ENCODE results near the gene SMIM29. TPM values are rescaled to one million over a fixed set of nuclear protein-coding genes. Genes with fewer than 3 reads are reported as not detected.
A peak's percentile ranks its signal among the peaks of the same experiment; 100 is the strongest.

Gene SMIM29
- total RNA-seq, 3 donors from 2014 or later (not counting 1 experiment from before 2014, with no cell fraction given): 30.8 to 48.0 (median 39.7) TPM

DNA sequence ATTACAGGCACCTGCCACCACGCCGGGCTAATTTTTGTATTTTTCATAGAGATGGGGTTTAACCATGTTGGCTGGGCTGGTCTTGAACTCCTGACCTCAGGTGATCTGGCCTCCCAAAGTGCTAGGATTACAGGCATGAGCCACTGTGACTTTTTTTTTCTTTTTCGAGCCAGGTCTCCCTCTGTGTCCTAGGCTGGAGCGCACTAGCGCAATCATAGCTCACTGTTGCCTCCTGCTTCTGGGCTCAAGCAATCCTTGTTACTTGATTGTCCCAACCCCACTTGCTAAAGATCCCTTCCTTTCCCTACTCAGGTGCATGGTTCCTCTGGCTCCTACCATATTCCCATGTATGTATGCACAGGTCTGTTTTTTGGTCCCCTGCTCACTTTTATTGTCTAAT lies 27.4 kb upstream of the SMIM29 start:
- H3K27me3 Mint-ChIP-seq (ENCODE audit: low read depth in 2 of 2): no peaks in the 10 kb centered on the region
- Histone ChIP-seq H3K27me3 (ENCODE audit: control insufficient read depth, insufficient read depth, low read length) (no peaks in the 10 kb centered on the region), H3K4me3 (ENCODE audit: low read length) (no peak overlapping the region), H3K27ac (ENCODE audit: low read length) (no peak overlapping the region), H3K9me3 (ENCODE audit: control insufficient read depth, insufficient read depth, low read length) (no peaks in the 10 kb centered on the region), H3K36me3 (ENCODE audit: control insufficient read depth, insufficient read depth, low read length) (no peaks in the 10 kb centered on the region), H3K4me1 (ENCODE audit: control insufficient read depth, insufficient read depth, low read length) (peaks cover 11% of the 10 kb centered on the region)
- H3K4me1 Mint-ChIP-seq: peaks cover 0 to 11% of the 10 kb centered on the region in 2 donors
- DNase-seq (no peak), ATAC-seq (no peak)
- H3K27ac Mint-ChIP-seq: no peak overlapping the region
- H3K9me3 Mint-ChIP-seq: no peaks in the 10 kb centered on the region
- intact Hi-C loops (cut with micrococcal nuclease): no loop called here
- TF ChIP-seq, protein P1, sequence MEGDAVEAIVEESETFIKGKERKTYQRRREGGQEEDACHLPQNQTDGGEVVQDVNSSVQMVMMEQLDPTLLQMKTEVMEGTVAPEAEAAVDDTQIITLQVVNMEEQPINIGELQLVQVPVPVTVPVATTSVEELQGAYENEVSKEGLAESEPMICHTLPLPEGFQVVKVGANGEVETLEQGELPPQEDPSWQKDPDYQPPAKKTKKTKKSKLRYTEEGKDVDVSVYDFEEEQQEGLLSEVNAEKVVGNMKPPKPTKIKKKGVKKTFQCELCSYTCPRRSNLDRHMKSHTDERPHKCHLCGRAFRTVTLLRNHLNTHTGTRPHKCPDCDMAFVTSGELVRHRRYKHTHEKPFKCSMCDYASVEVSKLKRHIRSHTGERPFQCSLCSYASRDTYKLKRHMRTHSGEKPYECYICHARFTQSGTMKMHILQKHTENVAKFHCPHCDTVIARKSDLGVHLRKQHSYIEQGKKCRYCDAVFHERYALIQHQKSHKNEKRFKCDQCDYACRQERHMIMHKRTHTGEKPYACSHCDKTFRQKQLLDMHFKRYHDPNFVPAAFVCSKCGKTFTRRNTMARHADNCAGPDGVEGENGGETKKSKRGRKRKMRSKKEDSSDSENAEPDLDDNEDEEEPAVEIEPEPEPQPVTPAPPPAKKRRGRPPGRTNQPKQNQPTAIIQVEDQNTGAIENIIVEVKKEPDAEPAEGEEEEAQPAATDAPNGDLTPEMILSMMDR (IDR thresholded peaks at IDR 0.05): no peak
- 100% methylated on average over 5 of the region's 5 CpGs for WGBS (ENCODE audit: insufficient coverage)
- H3K4me3 Mint-ChIP-seq: no peak overlapping the region
- no peaks in the 10 kb centered on the region for H3K36me3 Mint-ChIP-seq

DNA sequence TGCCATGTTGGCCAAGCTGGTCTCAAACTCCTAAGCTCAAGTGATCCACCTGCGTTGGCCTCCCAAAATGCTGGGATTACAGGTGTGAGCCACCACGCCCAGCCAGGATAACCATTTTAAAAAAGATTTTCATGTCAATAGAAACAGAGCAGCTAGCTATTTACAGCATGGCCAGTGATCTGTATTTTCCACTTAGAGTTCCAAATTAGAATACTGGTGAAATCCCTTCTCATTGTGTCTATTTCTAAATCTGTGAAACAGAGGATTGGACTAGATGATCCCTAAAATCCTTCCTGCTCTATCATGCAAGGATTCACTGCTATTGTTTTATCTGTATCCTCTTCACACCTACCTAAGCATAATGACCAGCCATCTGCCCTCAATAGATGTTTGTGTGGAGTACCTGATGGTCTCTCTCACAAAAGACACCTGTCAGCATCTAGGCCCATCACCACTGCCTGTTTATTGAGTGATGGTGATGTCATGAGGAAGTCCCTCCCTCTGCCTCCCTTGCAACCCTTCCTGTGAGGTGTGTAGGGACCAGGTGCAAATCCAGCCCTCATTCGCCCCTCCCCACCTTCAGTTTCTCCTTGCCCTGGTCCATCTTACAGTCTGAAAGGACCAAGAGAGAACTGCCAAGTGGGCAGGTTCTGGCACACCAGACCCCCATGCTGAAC lies 26.5 kb upstream of the SMIM29 start:
- no peak for ATAC-seq
- Mint-ChIP-seq H3K4me1 (peaks cover 0 to 11% of the 10 kb centered on the region in 2 donors), H3K36me3 (no peaks in the 10 kb centered on the region), H3K4me3 (no peak overlapping the region), H3K27me3 (ENCODE audit: low read depth in 2 of 2) (no peaks in the 10 kb centered on the region), H3K27ac (no peak overlapping the region), H3K9me3 (no peaks in the 10 kb centered on the region)
- intact Hi-C loops (cut with micrococcal nuclease): no loop called here
- Histone ChIP-seq H3K27me3 (ENCODE audit: control insufficient read depth, insufficient read depth, low read length) (no peaks in the 10 kb centered on the region), H3K4me3 (ENCODE audit: low read length) (no peak overlapping the region), H3K4me1 (ENCODE audit: control insufficient read depth, insufficient read depth, low read length) (peaks cover 11% of the 10 kb centered on the region), H3K36me3 (ENCODE audit: control insufficient read depth, insufficient read depth, low read length) (no peaks in the 10 kb centered on the region), H3K27ac (ENCODE audit: low read length) (no peak overlapping the region), H3K9me3 (ENCODE audit: control insufficient read depth, insufficient read depth, low read length) (no peaks in the 10 kb centered on the region)
- peak in 1 of 2 donors; percentile 9 for DNase-seq
- 87% methylated on average over 3 of the region's 3 CpGs for WGBS (ENCODE audit: insufficient coverage)
- TF ChIP-seq, protein P1 (IDR thresholded peaks at IDR 0.05): no peak

DNA sequence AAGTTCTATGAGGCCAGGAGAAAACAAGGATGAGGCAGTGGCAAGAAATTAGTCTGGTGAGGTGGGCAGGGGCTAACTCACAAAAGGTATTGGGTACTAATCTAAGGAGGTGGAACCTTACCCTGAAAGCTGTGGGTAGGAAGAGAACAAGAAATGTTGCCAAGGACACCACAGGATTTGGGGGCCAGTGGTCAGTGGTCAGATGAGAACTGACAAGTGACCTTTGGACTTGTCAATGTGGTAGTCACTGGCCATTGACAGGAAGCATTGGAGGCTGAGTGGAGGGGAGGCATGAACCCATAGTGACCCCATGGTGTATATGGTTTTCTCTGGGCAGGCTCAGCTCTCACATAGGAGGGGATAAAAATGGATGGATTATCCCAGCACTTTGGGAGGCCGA lies 25.3 kb upstream of the SMIM29 start:
- no peaks in the 10 kb centered on the region for H3K9me3 Mint-ChIP-seq
- Histone ChIP-seq H3K27ac (ENCODE audit: low read length) (no peak overlapping the region), H3K4me3 (ENCODE audit: low read length) (no peak overlapping the region), H3K36me3 (ENCODE audit: control insufficient read depth, insufficient read depth, low read length) (no peaks in the 10 kb centered on the region), H3K27me3 (ENCODE audit: control insufficient read depth, insufficient read depth, low read length) (no peaks in the 10 kb centered on the region), H3K4me1 (ENCODE audit: control insufficient read depth, insufficient read depth, low read length) (peaks cover 11% of the 10 kb centered on the region), H3K9me3 (ENCODE audit: control insufficient read depth, insufficient read depth, low read length) (no peaks in the 10 kb centered on the region)
- H3K4me1 Mint-ChIP-seq: peaks cover 0 to 4% of the 10 kb centered on the region in 2 donors
- no peak for DNase-seq
- H3K4me3 Mint-ChIP-seq: no peak overlapping the region
- WGBS (ENCODE audit: insufficient coverage): 100% methylated on average over 1 of the region's 1 CpG
- intact Hi-C loops (cut with micrococcal nuclease): no loop called here
- no peak overlapping the region for H3K27ac Mint-ChIP-seq
- TF ChIP-seq, protein P1 (IDR thresholded peaks at IDR 0.05): no peak
- no peak for ATAC-seq
- H3K36me3 Mint-ChIP-seq: no peaks in the 10 kb centered on the region
- H3K27me3 Mint-ChIP-seq (ENCODE audit: low read depth in 2 of 2): no peaks in the 10 kb centered on the region

Measured in natural killer cell (primary cell).